A549 (cell line): ENCODE measurements around the gene SENP6. TPM values are rescaled to one million over a fixed set of nuclear protein-coding genes. Genes with fewer than 3 reads are reported as not detected.
A peak's percentile ranks its signal among the peaks of the same experiment; 100 is the strongest.
"Not testable (repeated sequence)": the region's sequence is repeated elsewhere in the genome, so short reads cannot be mapped to it uniquely, and the experiment has no call there.

Experiments used
- ATAC-seq, 2 experiments: fragments of 200-7000 bp in 1 of 2; fragments of >200 bp in 1 of 2; cut with Nextera tagmentation in 1 of 2; cut with Tn5 transposase in 1 of 2; 3 replicates each; pipeline versions ENCODE4 v1.8.0 to v1.9.1; 2018 to 2020; ENCODE audit warnings: mild to moderate bottlenecking in 1 of 2, moderate library complexity in 1 of 2
- CTCF ChIA-PET: fragments of 300-600 bp; sonication (Branson Sonifier 250); formaldehyde crosslinking; extraction: SDS; loops from one replicate; lab custom pipeline; 2021; ENCODE audit warnings: antibody characterized with exemption, inconsistent platforms; lab: Yijun Ruan, JAX
- POLR2A ChIA-PET: fragments of 350-600 bp; formaldehyde crosslinking; extraction: SDS; loops from one replicate; lab custom pipeline; 2021; ENCODE audit warnings: antibody characterized with exemption, inconsistent platforms; lab: Yijun Ruan, JAX
- DNase-seq, 2 experiments: peaks; one replicate each; pipeline versions ENCODE4 v3.0.0 to v3.0.0-alpha.2; 2011 to 2016; ENCODE audit warnings: low read depth in 1 of 2, low spot score in 1 of 2
- FAIRE-seq: peaks from 2 replicates; lab custom pipeline; 2011; peaks lifted over from hg19 to GRCh38; lab: Jason Lieb, UNC
- H3K27ac ChIP-seq, 2 experiments: fragments of >200 bp; sonication (Bioruptor Twin); formaldehyde crosslinking; 3 replicates each; pipeline ENCODE4 v1.5.1; 2016 to 2017
- H3K4me1 ChIP-seq: fragments of >200 bp; sonication (Bioruptor Twin); formaldehyde crosslinking; 3 replicates; pipeline ENCODE4 v1.6.1; 2016
- H3K4me2 ChIP-seq: fragments of >200 bp; sonication (Bioruptor Twin); formaldehyde crosslinking; 3 replicates; pipeline ENCODE4 v1.6.1; 2016
- H3K4me3 ChIP-seq: fragments of >200 bp; sonication (Bioruptor Twin); formaldehyde crosslinking; 3 replicates; pipeline ENCODE4 v1.5.1; 2016
- H3K9me3 ChIP-seq: fragments of >200 bp; sonication (Bioruptor Twin); formaldehyde crosslinking; 3 replicates; pipeline ENCODE4 v1.6.1; 2016
- CEBPB ChIP-seq, 2 experiments: fragments of >200 bp in 1 of 2; sonication (Bioruptor Twin) in 1 of 2; formaldehyde crosslinking in 1 of 2; IDR thresholded peaks; 2 replicates each; pipeline ENCODE4 v1.6.1; 2012 to 2016
- CHD4 ChIP-seq: fragments of 200-600 bp; sonication (generic); IDR thresholded peaks from 2 replicates; pipeline ENCODE4 v1.6.1; 2016; ENCODE audit warnings: antibody characterized with exemption, mild to moderate bottlenecking, borderline replicate concordance
- HDAC2 ChIP-seq: fragments of 200-600 bp; sonication (generic); IDR thresholded peaks from 2 replicates; pipeline ENCODE4 v1.6.1; 2016
- HMGXB4 ChIP-seq: fragments of 250-450 bp; sonication (Bioruptor Pico); IDR thresholded peaks from 2 replicates; pipeline ENCODE4 v1.5.0; 2021; ENCODE audit warnings: mild to moderate bottlenecking, moderate library complexity, borderline replicate concordance
- MAFK ChIP-seq: fragments of 450-650 bp; IDR thresholded peaks from 2 replicates; pipeline ENCODE4 v1.6.1; 2014; ENCODE audit not compliant: partially characterized antibody
- NR3C1 ChIP-seq: fragments of >200 bp; sonication (Bioruptor Twin); formaldehyde crosslinking; IDR thresholded peaks from 3 replicates; pipeline ENCODE4 v1.6.1; 2017
- SREBF2 ChIP-seq: fragments of 450-650 bp; IDR thresholded peaks from 2 replicates; pipeline ENCODE4 v1.6.1; 2014; ENCODE audit warnings: mild to moderate bottlenecking, moderate library complexity
- TP53 ChIP-seq: fragments of 250-450 bp; sonication (Bioruptor Pico); IDR thresholded peaks from 2 replicates; pipeline ENCODE4 v1.5.0; 2021; ENCODE audit warnings: mild to moderate bottlenecking, moderate library complexity
- USF2 ChIP-seq: fragments of 450-650 bp; IDR thresholded peaks from 2 replicates; pipeline ENCODE4 v1.6.1; 2014; ENCODE audit warnings: antibody characterized with exemption
- WGBS: methylation state at CpG from one replicate; pipeline ENCODE4 v1.1.6; 2017; ENCODE audit errors: missing lambda C conversion rate; 5-methylcytosine and 5-hydroxymethylcytosine counted together
- polyA plus RNA-seq, 4 experiments: library from polyadenylated mRNA; depleted of rRNA in 3 of 4; stranded (reverse); fragments of >200 nt; fragmentation: RNase III in 1 of 4; extraction: RNeasy Plus Mini Kit Qiagen cat#74134 plus additional on column Dnase treatment in 1 of 4; gene quantifications; 2 replicates in 3 of 4; 3 replicates in 1 of 4; pipeline ENCODE4 v1.2.3, GENCODE V29; 2011 to 2017
- TF ChIP-seq, protein P1 (sequence below): fragments of 200-600 bp; sonication (generic); IDR thresholded peaks from 2 replicates; pipeline ENCODE4 v1.6.1; 2016; ENCODE audit warnings: antibody characterized with exemption, mild to moderate bottlenecking, moderate library complexity

Gene SENP6
- polyA plus RNA-seq, 2 of the 4 experiments (the other 2 are of a cell fraction): 29.8 to 59.9 TPM

- WGBS: 97% methylated on average over 2 of the region's 5 CpGs
- ATAC-seq, FAIRE-seq, H3K9me3 ChIP-seq, POLR2A ChIA-PET, H3K4me3 ChIP-seq, H3K27ac ChIP-seq, H3K4me1 ChIP-seq, DNase-seq, H3K4me2 ChIP-seq: not testable (repeated sequence)
- CTCF ChIA-PET: interaction anchor here (1.2 kb wide), 1 partner anchor 29 kb away, joined by 3 read pairs; no protein-coding TSS in a partner anchor
These were observed 85.9 kb downstream of the SENP6 start for GRCh38 chr6:75687535-75687934.

- POLR2A ChIA-PET, ATAC-seq, H3K9me3 ChIP-seq, H3K4me2 ChIP-seq, H3K27ac ChIP-seq, H3K4me3 ChIP-seq, H3K4me1 ChIP-seq, DNase-seq, FAIRE-seq: not testable (repeated sequence)
- 83% methylated on average over 2 of the region's 8 CpGs for WGBS
- CTCF ChIA-PET: interaction anchor here (1.2 kb wide), 1 partner anchor 29 kb away, joined by 3 read pairs; no protein-coding TSS in a partner anchor
These were observed 86.3 kb downstream of the SENP6 start for GRCh38 chr6:75687937-75688336.

DNA sequence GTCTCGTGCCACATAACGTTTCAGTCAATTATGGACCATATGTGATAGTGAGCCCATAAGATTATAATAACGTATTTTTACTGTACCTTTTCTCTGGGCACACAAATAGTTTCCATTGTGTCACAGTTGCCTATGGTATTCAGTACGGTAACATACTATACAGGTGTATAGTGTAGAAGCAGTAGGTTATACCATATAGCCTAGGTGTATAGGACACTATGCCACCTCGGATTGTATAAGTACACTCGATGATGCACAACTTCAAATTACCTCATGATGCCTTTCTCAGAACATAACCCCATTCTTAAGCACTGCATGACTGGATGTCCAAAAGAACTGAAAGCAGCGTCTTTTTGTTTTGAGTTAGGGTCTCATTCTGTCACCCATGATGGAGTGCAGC lies 87.9 kb downstream of the SENP6 start:
- ATAC-seq: no peak; a peak in 1 of 6 replicates
- no peak for FAIRE-seq
- H3K4me3 ChIP-seq: no peak overlapping the region
- H3K9me3 ChIP-seq: no peaks in the 10 kb centered on the region
- DNase-seq: no peak
- H3K4me2 ChIP-seq: no peak overlapping the region
- no peak overlapping the region for H3K27ac ChIP-seq
- CTCF ChIA-PET: interaction anchor here (0.6 kb wide), 1 partner anchor 32 kb away, joined by 3 read pairs; no protein-coding TSS in a partner anchor
- POLR2A ChIA-PET: no interaction called here
- TF ChIP-seq SREBF2: no peak
- TF ChIP-seq HDAC2: no peak
- TF ChIP-seq, protein P1, sequence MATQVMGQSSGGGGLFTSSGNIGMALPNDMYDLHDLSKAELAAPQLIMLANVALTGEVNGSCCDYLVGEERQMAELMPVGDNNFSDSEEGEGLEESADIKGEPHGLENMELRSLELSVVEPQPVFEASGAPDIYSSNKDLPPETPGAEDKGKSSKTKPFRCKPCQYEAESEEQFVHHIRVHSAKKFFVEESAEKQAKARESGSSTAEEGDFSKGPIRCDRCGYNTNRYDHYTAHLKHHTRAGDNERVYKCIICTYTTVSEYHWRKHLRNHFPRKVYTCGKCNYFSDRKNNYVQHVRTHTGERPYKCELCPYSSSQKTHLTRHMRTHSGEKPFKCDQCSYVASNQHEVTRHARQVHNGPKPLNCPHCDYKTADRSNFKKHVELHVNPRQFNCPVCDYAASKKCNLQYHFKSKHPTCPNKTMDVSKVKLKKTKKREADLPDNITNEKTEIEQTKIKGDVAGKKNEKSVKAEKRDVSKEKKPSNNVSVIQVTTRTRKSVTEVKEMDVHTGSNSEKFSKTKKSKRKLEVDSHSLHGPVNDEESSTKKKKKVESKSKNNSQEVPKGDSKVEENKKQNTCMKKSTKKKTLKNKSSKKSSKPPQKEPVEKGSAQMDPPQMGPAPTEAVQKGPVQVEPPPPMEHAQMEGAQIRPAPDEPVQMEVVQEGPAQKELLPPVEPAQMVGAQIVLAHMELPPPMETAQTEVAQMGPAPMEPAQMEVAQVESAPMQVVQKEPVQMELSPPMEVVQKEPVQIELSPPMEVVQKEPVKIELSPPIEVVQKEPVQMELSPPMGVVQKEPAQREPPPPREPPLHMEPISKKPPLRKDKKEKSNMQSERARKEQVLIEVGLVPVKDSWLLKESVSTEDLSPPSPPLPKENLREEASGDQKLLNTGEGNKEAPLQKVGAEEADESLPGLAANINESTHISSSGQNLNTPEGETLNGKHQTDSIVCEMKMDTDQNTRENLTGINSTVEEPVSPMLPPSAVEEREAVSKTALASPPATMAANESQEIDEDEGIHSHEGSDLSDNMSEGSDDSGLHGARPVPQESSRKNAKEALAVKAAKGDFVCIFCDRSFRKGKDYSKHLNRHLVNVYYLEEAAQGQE: no peak
- no peak for TF ChIP-seq HMGXB4
- TF ChIP-seq TP53 (CRISPR knock-in tag): no peak
- no peak for TF ChIP-seq NR3C1
- no peak for TF ChIP-seq USF2
- TF ChIP-seq MAFK: no peak
- TF ChIP-seq, all 56 proteins: peak for 0
- 90% methylated on average over 7 of the region's 7 CpGs for WGBS
- no peaks in the 10 kb centered on the region for H3K4me1 ChIP-seq

GRCh38 chr6:75691012-75691411 lies 89.3 kb downstream of the SENP6 start:
- DNase-seq (peak in 1 of 2 experiments; percentile 22), ATAC-seq (no peak), FAIRE-seq (no peak)
- Histone ChIP-seq H3K4me1 (no peaks in the 10 kb centered on the region), H3K9me3 (no peaks in the 10 kb centered on the region), H3K27ac (no peak overlapping the region), H3K4me2 (no peak overlapping the region), H3K4me3 (no peak overlapping the region)
- TF ChIP-seq CHD4: no peak
- peak in 1 of 2 experiments; percentile 60; a peak in 3 of 4 replicates for TF ChIP-seq CEBPB (IDR thresholded peaks at IDR 0.05)
- 81% methylated on average over 6 of the region's 6 CpGs for WGBS
- ChIA-PET CTCF (interaction anchor here (1.1 kb wide), 1 partner anchor 11 kb away, joined by 3 read pairs; no protein-coding TSS in a partner anchor), POLR2A (no interaction called here)
